Heart left ventricle (tissue), 16 donors: ENCODE data around the gene PPM1F. TPM values are rescaled to one million over a fixed set of nuclear protein-coding genes. Genes with fewer than 3 reads are reported as not detected.
"Not testable (repeated sequence)": the region's sequence is repeated elsewhere in the genome, so short reads cannot be mapped to it uniquely, and the experiment has no call there.

ENCODE experiments used
- ATAC-seq, 4 donors: fragments of 200-7000 bp; cut with Tn5 transposase; one replicate each; pipeline ENCODE4 v1.9.1; 2020 to 2022; ENCODE audit warnings: moderate library complexity in 4 of 4, mild to moderate bottlenecking in 3 of 4, moderate number of reproducible peaks in 1 of 4
- DNase-seq, 5 donors: peaks; one replicate each; pipeline ENCODE4 v3.0.0-alpha.2; 2020
- H3K27ac ChIP-seq, 12 donors: fragments of 200-600 bp; sonication (generic) in 4 of 12; one replicate each; pipeline versions ENCODE4 v1.5.0 to v1.8.0; 2016 to 2022; ENCODE audit warnings: mild to moderate bottlenecking in 2 of 12
- H3K27me3 ChIP-seq, 9 donors: fragments of 200-600 bp; sonication (generic) in 2 of 9; one replicate each; pipeline versions ENCODE4 v1.5.1 to v1.8.0; 2016 to 2022; ENCODE audit warnings: mild to moderate bottlenecking in 3 of 9
- H3K36me3 ChIP-seq, 9 donors: fragments of 200-600 bp; sonication (generic) in 2 of 9; one replicate each; pipeline versions ENCODE4 v1.5.0 to v1.8.0; 2018 to 2022; ENCODE audit warnings: mild to moderate bottlenecking in 2 of 9
- H3K4me1 ChIP-seq, 12 donors: fragments of 200-600 bp; sonication (generic) in 4 of 12; one replicate each; pipeline versions ENCODE4 v1.5.0 to v1.8.0; 2016 to 2022; ENCODE audit warnings: mild to moderate bottlenecking in 3 of 12
- H3K4me3 ChIP-seq, 12 donors: fragments of 200-600 bp; sonication (generic) in 4 of 12; one replicate each; pipeline versions ENCODE4 v1.5.0 to v1.8.0; 2017 to 2022; ENCODE audit warnings: mild to moderate bottlenecking in 9 of 12, moderate library complexity in 4 of 12
- H3K9me3 ChIP-seq, 12 donors: fragments of 200-600 bp; sonication (generic) in 4 of 12; one replicate each; pipeline versions ENCODE4 v1.5.0 to v1.8.0; 2016 to 2022; ENCODE audit warnings: mild to moderate bottlenecking in 1 of 12
- CTCF ChIP-seq, 12 donors: fragments of 200-600 bp; sonication (generic) in 4 of 12; IDR thresholded peaks; one replicate each; pipeline versions ENCODE4 v1.5.0 to v1.8.0; 2018 to 2022; ENCODE audit warnings: antibody characterized with exemption in 12 of 12, mild to moderate bottlenecking in 5 of 12
- POLR2A ChIP-seq, 2 donors: fragments of 450-650 bp; IDR thresholded peaks; one replicate each; pipeline ENCODE4 v1.6.1; 2017; ENCODE audit warnings: antibody characterized with exemption in 2 of 2, mild to moderate bottlenecking in 2 of 2, moderate library complexity in 2 of 2
- WGBS, 4 donors: extraction: QIAGEN DNeasy Blood & Tissue Kit in 2 of 4; methylation state at CpG; one replicate each; pipeline versions ENCODE4 v1.1.5 to v1.1.7; 2013 to 2018; 5-methylcytosine and 5-hydroxymethylcytosine counted together
- intact Hi-C, 10 donors: fragments of 100-400 bp; cut with DNase I; formaldehyde crosslinking; loops; one replicate each; pipeline versions ENCODE4 v1.11.1 to v1.14.2; 2022
- polyA plus RNA-seq, 2 donors: library from polyadenylated mRNA; stranded (reverse); fragments of 200-250 nt; gene quantifications; one replicate each; pipeline ENCODE4 v1.2.3, GENCODE V29; 2013
- total RNA-seq, 9 donors: library from RNA; depleted of rRNA in 2 of 9; stranded (reverse); fragments of >200 nt in 2 of 9; fragmentation: NEBNext Ultra II Directional in 3 of 9; extraction: Animal tissue kit (Norgen Biotek cat#: 25700) in 3 of 9; gene quantifications; one replicate each; pipeline versions ENCODE4 v1.1.0 to v1.2.4, GENCODE V29; 2016 to 2023
- donor health status: ischemic (EF 13 %, LVEDD 7.1; RV severe dilation, severe dysfunction).
- donor health status: healthy with polysubstance abuse.
- donor health status: DM: no; HTN: yes; CAD: no.
- donor health status: DM: no; HTN: no; CAD: no.
- donor health status: ischemic (EF 25% LVEDD 6.9; RV normal size, moderate dysfunction).
- donor health status: ischemic (EF 25% LVEDD 5.7; RV mildly dilated, moderate dysfunction).
- donor health status: healthy.
- donor health status: DM: yes; HTN: yes; CAD: no.
- donor health status: ischemic (EF 35%, LVEDD 5.7; RV mildly dilated, moderate dysfunction).
- donor health status: nonischemic (EF 11% LVEDD 7.7; RV severe dilation, severe dysfunction).
- donor health status: DM: yes; HTN: yes; CAD: no.
- donor health status: PGD.
- donor health status: ischemic (EF 29% LVEDD 5.4; RV normal size, mild dysfunction).
- donor health status: nonischemic (EF 23%, LVEDD 6.1; RV moderate dilation, normal function).

PPM1F gene
- total and polyA plus RNA-seq, 11 donors, result 12.1 to 51.1 (median 20.2) TPM

GRCh38 chr22:21917181-21917958 lies 35.3 kb downstream of the PPM1F start:
- ATAC-seq, result peak; percentile 9 to 53 (median 46)
- Histone ChIP-seq H3K9me3 (no peaks in the 10 kb centered on the region), H3K36me3 (peaks cover 0 to 19% (median 15%) of the 10 kb centered on the region in 9 donors), H3K4me1 (peaks cover 0 to 15% (median 6%) of the 10 kb centered on the region in 12 donors), H3K4me3 (no peak overlapping the region), H3K27ac (no peak overlapping the region), H3K27me3 (no peaks in the 10 kb centered on the region)
- intact Hi-C loops, result no loop called here
- DNase-seq, result no peak
- WGBS, 4 donors, result 51 to 53% (median 52%) methylated on average over 14 to 17 of the region's 17 CpGs
- TF ChIP-seq CTCF (IDR thresholded peaks at IDR 0.05) (no peak), POLR2A (IDR thresholded peaks at IDR 0.05) (no peak)

GRCh38 chr22:21916309-21916918 lies 36.2 kb downstream of the PPM1F start:
- intact Hi-C loops, result no loop called here
- DNase-seq, result no peak
- Histone ChIP-seq H3K36me3 (peaks cover 0 to 13% (median 6%) of the 10 kb centered on the region in 9 donors), H3K27ac (no peak overlapping the region), H3K4me3 (no peak overlapping the region), H3K4me1 (peaks cover 0 to 15% (median 6%) of the 10 kb centered on the region in 12 donors), H3K27me3 (no peaks in the 10 kb centered on the region), H3K9me3 (no peaks in the 10 kb centered on the region)
- 75 to 86% (median 80%) methylated on average over 3 to 4 of the region's 4 CpGs for WGBS, 4 donors
- ATAC-seq, result no peak
- TF ChIP-seq CTCF (IDR thresholded peaks at IDR 0.05) (no peak), POLR2A (IDR thresholded peaks at IDR 0.05) (no peak)

GRCh38 chr22:21915624-21916308 lies 36.9 kb downstream of the PPM1F start:
- Histone ChIP-seq H3K4me3 (no peak overlapping the region), H3K36me3 (peaks cover 0 to 7% (median 5%) of the 10 kb centered on the region in 9 donors), H3K9me3 (no peaks in the 10 kb centered on the region), H3K27me3 (no peaks in the 10 kb centered on the region), H3K27ac (no peak overlapping the region), H3K4me1 (peaks cover 0 to 15% (median 6%) of the 10 kb centered on the region in 12 donors)
- ATAC-seq, result no peak
- 94 to 100% (median 96%) methylated on average over 4 of the region's 4 CpGs for WGBS, 4 donors
- no peak for TF ChIP-seq POLR2A (IDR thresholded peaks at IDR 0.05)
- no peak for TF ChIP-seq CTCF (IDR thresholded peaks at IDR 0.05)
- intact Hi-C loops, result no loop called here
- DNase-seq, result no peak

- H3K9me3 ChIP-seq, H3K4me3 ChIP-seq, H3K27me3 ChIP-seq, DNase-seq, H3K36me3 ChIP-seq, ATAC-seq, H3K27ac ChIP-seq, intact Hi-C loops: not testable (repeated sequence)
- H3K4me1 ChIP-seq, result peaks cover 0 to 15% (median 6%) of the 10 kb centered on the region in 12 donors
- WGBS, 4 donors, result 88 to 97% (median 96%) methylated on average over 8 of the region's 8 CpGs
These were observed 38.5 kb downstream of the PPM1F start for GRCh38 chr22:21914033-21914642.

- H3K27ac ChIP-seq, H3K9me3 ChIP-seq, DNase-seq, intact Hi-C loops, H3K4me3 ChIP-seq, ATAC-seq, H3K36me3 ChIP-seq, H3K4me1 ChIP-seq, H3K27me3 ChIP-seq: not testable (repeated sequence)
- 90 to 93% (median 91%) methylated on average over 4 of the region's 4 CpGs for WGBS, 4 donors
These were observed 42.3 kb downstream of the PPM1F start for GRCh38 chr22:21910367-21910766.
